AG04449 (cell line): Measurements from ENCODE around the gene THADA.

Experiments used
- CTCF ChIA-PET: fragments of 350-600 bp; formaldehyde crosslinking; extraction: SDS; loops from one replicate; lab custom pipeline; 2021; ENCODE audit warnings: antibody characterized with exemption; lab: Yijun Ruan, JAX
- POLR2A ChIA-PET: fragments of 400-600, 350-600 bp; formaldehyde crosslinking; extraction: SDS; loops from one replicate; lab custom pipeline; 2020; ENCODE audit warnings: antibody characterized with exemption, inconsistent platforms; lab: Yijun Ruan, JAX
- DNase-seq: peaks from one replicate; pipeline ENCODE4 v3.0.0-alpha.2; 2010; ENCODE audit warnings: low read depth, low spot score
- H3K4me3 ChIP-seq: 2 replicates; pipeline ENCODE4 v1.5.1; 2011; ENCODE audit warnings: low read depth, mild to moderate bottlenecking, control low read depth, low read length
- TF ChIP-seq, protein P1 (sequence below): IDR thresholded peaks from one replicate; pipeline ENCODE4 v1.5.1; 2011; ENCODE audit warnings: mild to moderate bottlenecking, moderate library complexity, low read length, control low read depth, inconsistent platforms; ENCODE audit not compliant: insufficient read depth; ENCODE audit errors: missing control alignments

THADA gene

DNA sequence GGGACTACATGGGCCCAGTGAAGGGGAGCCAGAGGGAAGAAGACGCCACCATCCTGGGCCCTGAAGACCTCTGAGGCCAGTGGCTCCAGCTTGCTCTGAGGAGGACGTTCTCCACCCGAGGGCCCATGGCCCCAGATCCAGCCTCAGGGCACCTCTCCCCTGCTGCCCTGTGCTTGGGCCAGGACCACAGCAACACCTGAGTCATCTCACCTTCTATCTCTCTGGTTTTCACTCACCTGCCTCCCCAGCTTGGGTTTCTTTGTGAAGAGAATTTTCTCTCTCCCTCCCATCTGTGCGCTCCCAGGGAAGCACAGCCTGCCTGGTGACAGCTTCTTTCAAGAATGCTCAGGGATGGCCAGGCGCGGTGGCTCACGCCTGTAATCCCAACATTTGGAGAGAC lies 389.2 kb downstream of the THADA start:
- no peak overlapping the region for H3K4me3 ChIP-seq
- TF ChIP-seq, protein P1, sequence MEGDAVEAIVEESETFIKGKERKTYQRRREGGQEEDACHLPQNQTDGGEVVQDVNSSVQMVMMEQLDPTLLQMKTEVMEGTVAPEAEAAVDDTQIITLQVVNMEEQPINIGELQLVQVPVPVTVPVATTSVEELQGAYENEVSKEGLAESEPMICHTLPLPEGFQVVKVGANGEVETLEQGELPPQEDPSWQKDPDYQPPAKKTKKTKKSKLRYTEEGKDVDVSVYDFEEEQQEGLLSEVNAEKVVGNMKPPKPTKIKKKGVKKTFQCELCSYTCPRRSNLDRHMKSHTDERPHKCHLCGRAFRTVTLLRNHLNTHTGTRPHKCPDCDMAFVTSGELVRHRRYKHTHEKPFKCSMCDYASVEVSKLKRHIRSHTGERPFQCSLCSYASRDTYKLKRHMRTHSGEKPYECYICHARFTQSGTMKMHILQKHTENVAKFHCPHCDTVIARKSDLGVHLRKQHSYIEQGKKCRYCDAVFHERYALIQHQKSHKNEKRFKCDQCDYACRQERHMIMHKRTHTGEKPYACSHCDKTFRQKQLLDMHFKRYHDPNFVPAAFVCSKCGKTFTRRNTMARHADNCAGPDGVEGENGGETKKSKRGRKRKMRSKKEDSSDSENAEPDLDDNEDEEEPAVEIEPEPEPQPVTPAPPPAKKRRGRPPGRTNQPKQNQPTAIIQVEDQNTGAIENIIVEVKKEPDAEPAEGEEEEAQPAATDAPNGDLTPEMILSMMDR = no peak
- ChIA-PET CTCF (interaction anchor here (0.5 to 1.1 kb wide), 2 partner anchors 10 to 321 kb away, joined by 3 to 4 read pairs; no protein-coding TSS in a partner anchor), POLR2A (no interaction called here)
- DNase-seq = no peak

DNA sequence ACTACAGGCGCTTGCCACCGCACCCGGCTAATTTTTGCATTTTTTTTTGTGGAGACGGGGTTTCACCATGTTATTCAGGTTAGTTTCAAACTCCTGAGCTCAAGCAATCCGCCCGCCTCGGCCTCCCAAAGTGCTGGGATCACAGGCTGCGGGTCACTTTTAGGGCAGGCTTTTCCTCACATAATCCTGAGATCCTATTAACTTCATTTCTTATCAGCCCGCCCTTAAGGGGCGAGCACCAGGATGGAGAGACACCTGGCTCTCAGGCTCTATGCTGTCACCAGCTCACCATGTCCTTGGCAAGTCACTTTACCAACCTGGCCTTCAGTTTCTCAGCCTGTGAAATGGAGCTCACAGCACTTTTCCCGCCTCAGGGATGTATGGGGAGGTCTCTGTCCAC lies 392.5 kb downstream of the THADA start:
- ChIA-PET POLR2A (no interaction called here), CTCF (interaction anchor here (0.8 to 1.6 kb wide), 2 partner anchors 281 to 344 kb away, joined by 3 to 4 read pairs; no protein-coding TSS in a partner anchor)
- TF ChIP-seq, protein P1 = no peak
- no peak overlapping the region for H3K4me3 ChIP-seq
- DNase-seq = no peak

DNA sequence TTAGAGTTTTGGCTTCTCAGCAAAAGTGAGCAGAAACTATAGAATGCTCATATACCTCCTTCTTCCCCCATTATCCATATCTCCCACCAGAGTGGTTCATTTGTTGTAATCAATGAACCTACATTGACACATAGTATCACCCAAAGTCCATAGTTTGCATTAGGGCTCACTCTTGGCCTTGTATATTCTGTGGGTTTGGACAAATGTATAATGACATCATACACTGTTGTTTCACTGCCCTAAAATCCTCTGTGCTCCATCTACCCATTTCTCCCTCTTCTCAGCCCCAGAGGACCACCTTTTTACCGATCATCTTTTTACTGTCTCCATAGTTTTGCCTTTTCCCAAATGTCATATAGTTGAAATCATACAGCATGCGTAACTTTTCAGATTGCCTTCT lies 393.5 kb downstream of the THADA start:
- TF ChIP-seq, protein P1 = no peak
- no peak for DNase-seq
- H3K4me3 ChIP-seq = no peak overlapping the region
- ChIA-PET POLR2A (no interaction called here), CTCF (no interaction called here)

DNA sequence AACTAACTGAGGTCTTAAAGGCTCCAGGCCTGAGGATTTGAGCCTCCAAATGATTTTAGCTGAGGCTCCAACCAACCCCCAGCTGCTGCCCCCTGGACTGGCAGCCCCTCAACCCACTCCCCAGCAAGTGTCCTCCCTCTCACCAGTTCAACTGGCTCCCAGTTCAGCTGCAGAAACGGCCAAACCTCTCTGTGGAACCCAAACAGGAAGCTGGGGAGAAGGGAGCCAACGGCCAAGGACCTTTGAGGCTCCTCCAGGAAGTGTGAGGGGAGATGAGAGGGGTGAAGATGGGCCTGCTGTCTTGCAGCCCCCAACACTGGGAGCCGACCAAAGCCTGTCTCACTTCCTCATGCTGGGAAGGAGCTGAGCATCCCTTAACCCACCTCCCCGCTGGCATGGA lies 394.3 kb downstream of the THADA start:
- POLR2A ChIA-PET = no interaction called here

DNA sequence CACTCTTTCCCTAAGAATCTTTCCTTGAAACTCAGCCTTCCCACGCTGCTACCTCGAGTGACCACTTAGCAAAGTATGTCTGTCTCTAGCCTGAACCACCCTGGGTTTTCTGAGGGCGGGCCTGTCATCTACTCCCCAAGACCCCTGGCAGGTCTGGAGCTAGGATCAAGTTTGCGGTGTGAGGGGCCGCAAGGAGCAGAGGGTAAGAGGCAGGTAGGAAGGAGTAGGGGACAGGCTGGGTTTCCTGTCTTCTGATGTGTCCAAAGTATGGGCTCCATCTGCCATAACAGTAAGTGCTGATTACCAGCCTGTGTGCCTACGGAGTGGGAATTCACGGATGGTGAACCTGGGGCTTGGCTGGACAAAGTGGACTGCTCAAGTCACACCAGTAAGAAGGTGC lies 394.8 kb downstream of the THADA start:
- POLR2A ChIA-PET = no interaction called here
- TF ChIP-seq, protein P1 = no peak
- CTCF ChIA-PET = no interaction called here
- no peak overlapping the region for H3K4me3 ChIP-seq
- DNase-seq = no peak

More for the DNA sequence above, 394.3 kb downstream of the THADA start:
- CTCF ChIA-PET = no interaction called here
- no peak for DNase-seq
- H3K4me3 ChIP-seq = no peak overlapping the region
- TF ChIP-seq, protein P1 = no peak

DNA sequence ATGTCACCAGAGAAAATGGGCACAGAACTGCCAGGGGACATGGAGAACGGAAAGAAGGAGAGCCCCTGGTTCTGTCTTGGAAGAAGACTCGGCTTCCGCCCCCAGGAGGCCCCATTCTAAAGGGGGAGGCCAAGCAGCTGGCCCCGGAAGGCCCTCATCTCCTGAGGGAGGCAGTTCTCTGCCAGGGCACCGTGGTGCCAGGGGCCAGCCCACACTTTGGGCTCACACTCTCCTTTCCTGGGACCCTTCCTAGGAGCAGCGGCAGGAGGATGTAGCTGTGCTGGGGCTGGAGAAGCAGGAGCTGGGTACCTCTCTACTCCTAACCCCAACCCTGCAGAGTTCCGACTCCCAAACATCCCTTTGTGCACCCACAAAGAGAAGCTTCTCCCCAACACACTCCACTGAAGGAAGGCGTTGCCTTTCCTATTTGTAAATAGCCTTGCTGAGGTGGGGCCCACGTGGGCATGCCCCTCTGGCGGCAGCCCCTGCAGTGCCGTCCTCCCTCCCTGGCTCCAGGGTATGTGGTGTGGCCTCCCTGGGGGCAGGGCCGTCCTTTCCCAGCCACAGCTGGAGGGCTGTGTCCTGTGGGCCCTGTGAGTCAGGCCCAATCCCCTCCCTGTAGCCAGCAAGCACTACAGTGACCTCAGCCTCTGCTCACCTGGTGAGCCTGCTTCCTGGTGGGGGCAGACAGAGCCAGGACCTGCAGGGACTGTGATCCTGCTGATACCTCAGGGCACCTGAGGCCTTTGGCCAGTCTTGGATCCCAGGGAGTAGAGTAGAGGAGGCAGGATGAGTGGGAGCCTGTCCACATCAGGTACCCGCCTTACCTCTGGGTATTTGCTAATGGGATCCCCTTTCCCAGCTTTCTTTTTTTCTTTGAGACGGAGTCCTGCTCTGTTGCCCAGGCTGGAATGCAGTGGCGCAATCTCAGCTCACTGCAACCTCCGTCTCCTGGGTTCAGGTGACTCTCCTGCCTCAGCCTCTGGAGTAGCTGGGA lies 396.0 kb downstream of the THADA start:
- ChIA-PET POLR2A (no interaction called here), CTCF (no interaction called here)
- no peak overlapping the region for H3K4me3 ChIP-seq
- TF ChIP-seq, protein P1 = no peak
- no peak for DNase-seq
